ENCODE measurements around the gene C1orf74.

Gene C1orf74

DNA sequence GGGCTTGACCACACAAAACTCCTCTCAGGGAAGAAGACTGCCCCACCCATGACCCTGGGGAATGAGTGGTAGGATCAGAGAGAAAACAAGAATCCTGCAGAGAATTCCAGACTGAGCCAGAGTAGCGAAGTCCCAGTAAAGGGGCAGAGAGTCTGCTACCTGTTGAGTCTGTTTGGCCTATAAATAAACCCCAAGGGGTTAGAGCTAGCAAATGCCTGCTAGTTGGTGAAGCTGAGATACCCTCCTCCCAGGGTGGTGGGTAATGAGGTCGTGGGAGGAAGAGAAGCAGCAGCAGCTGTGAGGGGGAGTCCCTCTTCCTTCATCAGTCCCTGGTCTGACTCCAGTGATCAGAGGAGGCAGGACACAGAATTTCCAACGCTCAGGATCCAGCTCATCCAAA is 26.0 kb downstream of the C1orf74 start:
- TF ChIP-seq YY1 (IDR thresholded peaks at IDR 0.05; ENCODE audit: low read depth) (no peak), CEBPB (IDR thresholded peaks at IDR 0.05) (no peak), EP300 (IDR thresholded peaks at IDR 0.05; ENCODE audit: borderline replicate concordance) (no peak), FOXM1 (IDR thresholded peaks at IDR 0.05; ENCODE audit: borderline replicate concordance, low read depth) (no peak), ZBTB7A (IDR thresholded peaks at IDR 0.05; ENCODE audit: low read depth) (no peak), NFIC (IDR thresholded peaks at IDR 0.05) (no peak), USF1 (IDR thresholded peaks at IDR 0.05) (no peak), EGR1 (IDR thresholded peaks at IDR 0.05) (no peak), CREB1 (IDR thresholded peaks at IDR 0.05; ENCODE audit: low read depth) (no peak), TEAD4 (IDR thresholded peaks at IDR 0.05) (no peak), TCF12 (IDR thresholded peaks at IDR 0.05; ENCODE audit: low read depth) (no peak)
- TF ChIP-seq, protein P1, sequence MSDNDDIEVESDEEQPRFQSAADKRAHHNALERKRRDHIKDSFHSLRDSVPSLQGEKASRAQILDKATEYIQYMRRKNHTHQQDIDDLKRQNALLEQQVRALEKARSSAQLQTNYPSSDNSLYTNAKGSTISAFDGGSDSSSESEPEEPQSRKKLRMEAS (IDR thresholded peaks at IDR 0.05) = no peak

DNA sequence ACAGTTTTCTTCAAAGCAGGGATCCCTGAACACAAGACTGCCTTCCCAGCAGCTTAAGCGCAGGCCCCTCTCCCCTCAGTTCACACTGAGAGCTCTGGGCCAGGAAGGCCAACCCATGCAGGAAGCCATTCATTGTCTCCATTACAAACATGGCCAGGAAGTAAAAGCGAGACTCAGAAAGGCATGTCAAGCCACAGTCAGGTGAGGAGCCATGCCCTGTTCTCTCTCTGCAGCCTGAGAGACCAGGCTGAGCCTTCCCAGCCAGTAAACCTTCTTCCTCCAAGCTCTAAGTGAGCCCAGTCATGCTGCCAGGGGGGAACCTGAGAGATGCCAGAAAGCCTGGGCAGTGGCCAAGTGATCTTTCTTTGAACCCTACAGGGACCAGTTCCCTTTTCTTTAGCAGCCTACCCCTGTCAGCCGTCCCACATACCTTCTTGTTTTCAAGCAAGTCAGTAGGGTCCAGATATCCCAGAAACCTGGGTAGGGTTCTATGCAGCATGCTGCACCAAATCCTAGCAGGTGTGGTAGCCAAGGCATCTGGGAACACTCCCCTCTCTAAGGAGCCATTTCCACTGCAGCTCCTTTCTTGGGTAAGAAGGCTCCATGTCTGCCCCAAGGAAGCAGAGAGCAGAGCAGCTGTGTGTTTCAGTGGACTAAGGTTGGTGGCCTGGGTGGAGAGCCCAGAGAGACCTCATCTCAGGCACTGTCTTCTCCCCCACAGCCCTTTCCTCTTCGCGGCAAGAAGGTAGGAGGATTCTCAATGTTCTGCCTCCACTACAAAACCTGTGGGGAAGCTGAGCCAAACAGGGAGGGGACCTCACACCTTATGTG is 27.5 kb downstream of the C1orf74 start:
- TF ChIP-seq RAD21 (IDR thresholded peaks at IDR 0.05; ENCODE audit: low read depth) = no peak
- no peak for TF ChIP-seq CREB1 (IDR thresholded peaks at IDR 0.05; ENCODE audit: low read depth)
- TF ChIP-seq CEBPB (IDR thresholded peaks at IDR 0.05) = no peak
- no peak for TF ChIP-seq TAF1 (IDR thresholded peaks at IDR 0.05; ENCODE audit: low read depth)
- no peak for TF ChIP-seq USF1 (IDR thresholded peaks at IDR 0.05)
- TF ChIP-seq ZBTB7A (IDR thresholded peaks at IDR 0.05; ENCODE audit: low read depth) = no peak
- TF ChIP-seq REST (IDR thresholded peaks at IDR 0.05; ENCODE audit: low read depth) = no peak
- TF ChIP-seq, protein P1 (IDR thresholded peaks at IDR 0.05) = no peak
- no peak for TF ChIP-seq EGR1 (IDR thresholded peaks at IDR 0.05)
- TF ChIP-seq EP300 (IDR thresholded peaks at IDR 0.05; ENCODE audit: borderline replicate concordance) = no peak
- no peak for TF ChIP-seq YY1 (IDR thresholded peaks at IDR 0.05; ENCODE audit: low read depth)
- TF ChIP-seq TCF12 (IDR thresholded peaks at IDR 0.05; ENCODE audit: low read depth) = no peak
- no peak for TF ChIP-seq TEAD4 (IDR thresholded peaks at IDR 0.05)
- no peak for TF ChIP-seq NFIC (IDR thresholded peaks at IDR 0.05)
- TF ChIP-seq FOXM1 (IDR thresholded peaks at IDR 0.05; ENCODE audit: borderline replicate concordance, low read depth) = no peak

- TF ChIP-seq NFIC (IDR thresholded peaks at IDR 0.05) = no peak
- no peak for TF ChIP-seq TEAD4 (IDR thresholded peaks at IDR 0.05)
- TF ChIP-seq EP300 (IDR thresholded peaks at IDR 0.05; ENCODE audit: borderline replicate concordance) = no peak
Measured at GRCh38 chr1:209755926-209756614, 28.3 kb downstream of the C1orf74 start, which contains the start of gene TRAF3IP3. Gene TRAF3IP3 (plus strand): TSS chr1:209756053. CDS start chr1:209760040, 3,987 bp downstream.

DNA sequence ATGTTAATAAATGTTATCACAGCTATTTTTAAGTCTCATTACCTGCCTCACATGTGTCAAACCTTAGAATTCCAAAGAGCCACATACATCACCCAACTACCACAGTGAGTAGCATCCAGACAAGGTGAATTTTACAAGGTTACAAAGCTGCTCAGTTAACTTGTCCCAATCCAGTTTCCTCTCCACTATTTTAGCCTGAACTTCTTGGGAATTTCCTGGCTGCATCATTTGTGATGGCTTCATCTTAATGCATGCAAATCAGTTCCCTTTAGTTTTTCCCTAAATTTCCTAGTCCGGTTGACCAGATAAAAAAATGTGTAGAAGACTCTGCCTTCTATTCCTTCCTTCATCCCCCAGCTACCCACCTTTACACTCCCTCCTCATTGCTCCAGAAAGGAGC is 29.1 kb downstream of the C1orf74 start:
- TF ChIP-seq EGR1 (IDR thresholded peaks at IDR 0.05) = no peak
- no peak for TF ChIP-seq REST (IDR thresholded peaks at IDR 0.05; ENCODE audit: low read depth)
- no peak for TF ChIP-seq CREB1 (IDR thresholded peaks at IDR 0.05; ENCODE audit: low read depth)
- no peak for TF ChIP-seq YY1 (IDR thresholded peaks at IDR 0.05; ENCODE audit: low read depth)
- no peak for TF ChIP-seq FOXM1 (IDR thresholded peaks at IDR 0.05; ENCODE audit: borderline replicate concordance, low read depth)
- no peak for TF ChIP-seq RAD21 (IDR thresholded peaks at IDR 0.05; ENCODE audit: low read depth)
- no peak for TF ChIP-seq TCF12 (IDR thresholded peaks at IDR 0.05; ENCODE audit: low read depth)
- TF ChIP-seq, protein P1 (IDR thresholded peaks at IDR 0.05) = no peak
- TF ChIP-seq EP300 (IDR thresholded peaks at IDR 0.05; ENCODE audit: borderline replicate concordance) = no peak

- TF ChIP-seq FOXM1 (IDR thresholded peaks at IDR 0.05; ENCODE audit: borderline replicate concordance, low read depth) (no peak), RAD21 (IDR thresholded peaks at IDR 0.05; ENCODE audit: low read depth) (no peak), EGR1 (IDR thresholded peaks at IDR 0.05) (no peak), TCF12 (IDR thresholded peaks at IDR 0.05; ENCODE audit: low read depth) (no peak), CEBPB (IDR thresholded peaks at IDR 0.05) (no peak), TEAD4 (IDR thresholded peaks at IDR 0.05) (no peak), ZBTB7A (IDR thresholded peaks at IDR 0.05; ENCODE audit: low read depth) (no peak), TAF1 (IDR thresholded peaks at IDR 0.05; ENCODE audit: low read depth) (no peak), REST (IDR thresholded peaks at IDR 0.05; ENCODE audit: low read depth) (no peak), USF1 (IDR thresholded peaks at IDR 0.05) (no peak), YY1 (IDR thresholded peaks at IDR 0.05; ENCODE audit: low read depth) (no peak), NFIC (IDR thresholded peaks at IDR 0.05) (no peak), EP300 (IDR thresholded peaks at IDR 0.05; ENCODE audit: borderline replicate concordance) (no peak), CREB1 (IDR thresholded peaks at IDR 0.05; ENCODE audit: low read depth) (no peak)
- TF ChIP-seq, protein P1 (IDR thresholded peaks at IDR 0.05) = no peak
Measured at GRCh38 chr1:209752890-209753289, 31.5 kb downstream of the C1orf74 start.
